HPDE6-E6E7 (cell line): ENCODE results near the gene CNRIP1.
A peak's percentile ranks its signal among the peaks of the same experiment; 100 is the strongest.
"Not testable (repeated sequence)": the region's sequence is repeated elsewhere in the genome, so short reads cannot be mapped to it uniquely, and the experiment has no call there.

Source experiments
- DNase-seq: peaks from one replicate; pipeline ENCODE4 v3.0.0; 2011; ENCODE audit warnings: missing footprints; ENCODE audit errors: extremely low spot score

CNRIP1 gene

GRCh38 chr2:68319398-68320117 is at the start of gene CNRIP1:
Gene CNRIP1 (minus strand): TSS chr2:68319949. CDS start chr2:68319400, 549 bp downstream.
- no peak for DNase-seq

- no peak for DNase-seq
These were observed 49.6 kb upstream of the CNRIP1 start for GRCh38 chr2:68369337-68369734.

- peak; percentile 40 for DNase-seq
These were observed 49.0 kb upstream of the CNRIP1 start for GRCh38 chr2:68368654-68369336.

GRCh38 chr2:68367953-68368653 is 48.4 kb upstream of the CNRIP1 start:
- DNase-seq: no peak

GRCh38 chr2:68366083-68366560 is 46.4 kb upstream of the CNRIP1 start:
- DNase-seq: no peak

- no peak for DNase-seq
These were observed 45.3 kb upstream of the CNRIP1 start, which contains the start of gene PLEK for GRCh38 chr2:68365087-68365486. Gene PLEK (plus strand): TSS chr2:68365282. CDS start chr2:68365352, 70 bp downstream.

GRCh38 chr2:68363721-68364120 is 44.0 kb upstream of the CNRIP1 start:
- DNase-seq: no peak

GRCh38 chr2:68362749-68363148 is 43.0 kb upstream of the CNRIP1 start:
- no peak for DNase-seq

GRCh38 chr2:68362069-68362468 is 42.3 kb upstream of the CNRIP1 start:
- DNase-seq: peak; percentile 60

GRCh38 chr2:68359889-68360288 is 40.1 kb upstream of the CNRIP1 start:
- DNase-seq: no peak

GRCh38 chr2:68357605-68358337 is 38.0 kb upstream of the CNRIP1 start:
- peak; percentile 53 for DNase-seq

- no peak for DNase-seq
These were observed 37.0 kb upstream of the CNRIP1 start for GRCh38 chr2:68356599-68357239.

- no peak for DNase-seq
These were observed 33.1 kb upstream of the CNRIP1 start for GRCh38 chr2:68352651-68353391.

- no peak for DNase-seq
These were observed 32.2 kb upstream of the CNRIP1 start for GRCh38 chr2:68351997-68352396.

GRCh38 chr2:68349091-68349490 is 29.3 kb upstream of the CNRIP1 start:
- not testable (repeated sequence) for DNase-seq

- DNase-seq: no peak
These were observed 25.6 kb upstream of the CNRIP1 start for GRCh38 chr2:68345129-68345875.

GRCh38 chr2:68344031-68344430 is 24.3 kb upstream of the CNRIP1 start:
- DNase-seq: no peak

- DNase-seq: no peak
These were observed 22.7 kb upstream of the CNRIP1 start for GRCh38 chr2:68342470-68342869.

- DNase-seq: no peak
These were observed 21.8 kb upstream of the CNRIP1 start for GRCh38 chr2:68341583-68341982.

GRCh38 chr2:68341062-68341329 is 21.2 kb upstream of the CNRIP1 start:
- no peak for DNase-seq
